Measurements from ENCODE around the gene TFF2.

TFF2 gene

GRCh38 chr21:42346866-42347600, 3.8 kb downstream of the TFF2 start:
- DNase-seq (ENCODE audit: low read depth in 2 of 2), result no peak

- no peak for DNase-seq (ENCODE audit: low read depth in 2 of 2)
Observed at GRCh38 chr21:42346441-42346840, 4.4 kb downstream of the TFF2 start.

GRCh38 chr21:42344631-42345030, 6.2 kb downstream of the TFF2 start:
- no peak for DNase-seq (ENCODE audit: low read depth in 2 of 2)

DNA sequence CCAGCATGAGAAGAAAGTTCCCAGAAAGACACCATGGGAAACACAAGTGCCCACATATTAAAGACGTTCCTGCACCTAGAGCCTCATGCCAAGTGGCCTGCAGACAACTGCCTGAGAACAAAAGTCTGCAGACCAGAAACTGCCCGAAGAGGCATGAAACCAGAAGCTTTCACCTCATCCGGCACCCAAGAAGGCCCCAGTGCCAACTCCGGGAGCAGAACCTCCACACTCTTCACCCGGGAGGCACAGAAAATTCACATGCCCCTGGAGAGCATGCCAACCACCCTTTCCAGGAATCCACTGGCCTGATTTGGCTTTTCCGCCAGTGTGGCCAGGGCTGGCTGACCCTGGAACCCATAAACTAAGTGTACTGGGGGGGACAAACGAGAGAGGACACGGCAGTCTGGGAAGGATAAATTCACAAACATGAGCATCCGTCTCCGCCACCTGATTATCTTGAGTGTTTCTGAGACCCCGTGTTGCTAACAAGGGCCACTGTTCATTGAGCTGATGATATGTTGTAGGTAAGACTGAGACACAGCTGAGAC, 6.8 kb downstream of the TFF2 start:
- DNase-seq (ENCODE audit: low read depth in 2 of 2), result no peak

GRCh38 chr21:42343556-42343955, 7.2 kb downstream of the TFF2 start:
- no peak for DNase-seq (ENCODE audit: low read depth in 2 of 2)

GRCh38 chr21:42343101-42343500, 7.7 kb downstream of the TFF2 start:
- no peak for DNase-seq (ENCODE audit: low read depth in 2 of 2)

GRCh38 chr21:42341776-42342542, 8.8 kb downstream of the TFF2 start:
- DNase-seq (ENCODE audit: low read depth in 2 of 2), result no peak

- DNase-seq (ENCODE audit: low read depth in 2 of 2), result no peak
Observed at GRCh38 chr21:42340187-42341050, 10.4 kb downstream of the TFF2 start.

DNA sequence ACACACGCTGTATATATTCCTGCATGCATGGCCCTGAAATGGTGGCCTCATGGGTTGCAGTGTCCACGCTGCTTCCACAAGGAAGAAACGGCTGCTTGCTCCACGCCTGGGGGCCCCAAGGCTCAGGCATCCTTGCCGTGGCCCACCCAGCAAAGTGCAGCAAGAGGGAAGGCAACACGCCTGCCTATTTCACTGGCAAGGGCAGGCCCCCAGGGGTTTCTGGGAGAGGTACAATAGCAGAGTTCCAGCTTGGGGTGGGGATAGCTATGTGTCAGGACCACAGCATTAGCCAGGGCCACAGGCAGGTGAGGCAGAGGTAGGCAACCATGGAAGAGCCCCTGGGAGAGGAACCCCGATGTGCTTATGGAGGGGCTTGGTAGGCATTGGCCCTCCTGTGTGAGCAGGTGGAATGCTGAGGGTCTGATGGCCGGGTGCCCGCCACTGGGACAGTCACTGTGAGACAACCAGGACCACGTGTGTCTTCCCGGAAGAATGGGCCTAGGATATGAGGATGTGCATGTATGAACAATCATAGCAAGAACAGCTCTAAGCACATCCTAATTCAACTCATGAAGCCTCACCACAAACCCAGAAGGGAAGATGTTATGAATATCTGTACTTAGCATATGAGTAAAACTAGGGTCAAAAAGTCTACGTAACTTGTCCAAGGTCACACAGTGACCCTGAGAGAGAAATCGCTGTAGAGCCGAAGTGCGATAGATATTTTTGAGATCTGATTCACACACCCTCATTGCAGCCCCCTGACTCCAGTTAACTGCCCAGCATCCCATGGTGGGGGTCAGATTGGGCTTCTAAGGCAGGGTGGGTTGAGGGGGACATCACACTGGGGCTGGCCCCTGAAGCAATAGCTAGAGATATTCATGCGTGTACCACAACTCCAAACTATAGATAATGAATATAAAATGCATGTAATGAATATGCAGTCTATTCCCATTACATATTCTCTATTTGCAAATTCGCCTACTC, 11.8 kb downstream of the TFF2 start:
- DNase-seq (ENCODE audit: low read depth in 2 of 2), result no peak

- DNase-seq (ENCODE audit: low read depth in 2 of 2), result peak; percentile 51 to 62
Observed at GRCh38 chr21:42337830-42338728, 12.7 kb downstream of the TFF2 start.

DNA sequence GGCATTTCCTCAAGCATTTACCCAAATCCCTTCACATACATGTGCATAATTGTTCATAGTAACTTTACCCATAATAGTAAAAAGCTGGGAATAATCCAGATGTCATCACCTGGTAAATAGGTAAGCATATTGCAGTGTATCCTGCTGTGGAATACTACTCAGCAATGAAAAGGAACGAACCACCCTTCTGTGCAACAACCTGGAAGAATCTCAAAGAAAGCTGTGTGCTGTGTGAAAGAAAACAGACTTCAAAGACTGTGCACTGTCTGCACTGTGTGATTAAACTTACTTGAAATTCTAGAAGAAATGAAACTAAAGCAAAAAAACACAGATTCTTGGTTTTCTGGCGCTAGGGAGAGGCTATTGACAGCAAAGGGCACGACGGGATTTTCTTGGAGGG, 13.5 kb downstream of the TFF2 start:
- no peak for DNase-seq (ENCODE audit: low read depth in 2 of 2)

- no peak for DNase-seq (ENCODE audit: low read depth in 2 of 2)
Observed at GRCh38 chr21:42336054-42336453, 14.7 kb downstream of the TFF2 start.

DNA sequence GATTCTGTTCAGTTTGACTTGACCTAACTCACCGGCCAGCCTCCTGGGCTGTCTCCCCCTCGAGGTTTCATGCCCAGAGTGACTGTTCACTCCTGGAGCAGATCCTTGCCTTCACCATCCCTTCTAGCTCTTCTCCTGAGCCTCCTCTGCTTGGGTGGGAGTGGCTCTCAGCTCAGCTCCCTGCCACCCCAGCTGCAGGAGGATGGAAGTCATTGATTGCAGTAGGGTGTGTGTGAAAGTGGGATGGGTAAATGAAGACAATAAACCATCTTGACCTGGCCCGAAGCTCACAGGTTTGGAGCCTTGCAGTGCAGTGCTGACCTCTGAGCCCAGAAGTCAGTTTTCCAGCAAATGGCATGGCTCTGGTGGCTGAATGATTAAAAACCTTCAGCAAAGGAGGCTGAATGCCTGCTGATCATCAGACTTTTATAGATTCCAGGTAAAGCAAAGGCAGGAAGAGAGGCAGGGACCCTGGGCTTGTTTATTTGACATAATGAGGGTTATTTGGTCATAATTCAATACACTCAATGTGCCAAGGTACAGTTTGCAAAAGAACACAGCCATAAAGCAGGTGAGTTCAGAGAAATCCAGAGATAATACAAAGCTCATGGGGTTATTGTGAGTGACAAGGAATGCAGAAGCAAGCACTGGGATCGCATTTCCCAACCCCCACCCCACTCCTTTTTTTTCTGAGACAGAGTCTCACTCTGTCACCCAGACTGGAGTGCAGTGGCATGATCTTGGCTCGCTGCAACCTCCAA, 18.1 kb downstream of the TFF2 start:
- no peak for DNase-seq (ENCODE audit: low read depth in 2 of 2)

DNA sequence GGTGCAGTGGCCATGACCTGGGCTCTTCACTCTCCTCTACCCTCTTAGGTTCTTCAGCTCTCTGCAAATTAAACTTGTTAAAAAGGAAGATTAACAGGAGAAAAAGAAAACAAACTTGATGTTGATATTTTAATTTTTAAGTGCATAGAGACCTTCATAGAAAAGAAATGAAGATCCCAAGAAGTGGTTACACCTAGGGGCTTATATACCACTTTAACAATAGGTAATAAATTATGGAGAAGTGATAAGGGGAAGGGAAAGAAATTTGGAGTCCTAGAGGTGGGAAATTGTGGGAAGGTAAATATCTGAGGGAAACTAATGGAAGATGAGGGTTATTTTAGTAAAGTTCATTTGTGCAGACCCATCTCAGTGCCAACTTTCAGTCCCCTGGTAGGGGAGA, 19.1 kb downstream of the TFF2 start:
- no peak for DNase-seq (ENCODE audit: low read depth in 2 of 2)

GRCh38 chr21:42330380-42331371, 20.1 kb downstream of the TFF2 start:
- no peak for DNase-seq (ENCODE audit: low read depth in 2 of 2)

GRCh38 chr21:42324896-42325295, 25.9 kb downstream of the TFF2 start:
- no peak for DNase-seq (ENCODE audit: low read depth in 2 of 2)

GRCh38 chr21:42321845-42322244, 28.9 kb downstream of the TFF2 start:
- no peak for DNase-seq (ENCODE audit: low read depth in 2 of 2)

- DNase-seq (ENCODE audit: low read depth in 2 of 2), result no peak
Observed at GRCh38 chr21:42321231-42321630, 29.6 kb downstream of the TFF2 start.

Measured in stimulated activated CD8-positive, alpha-beta memory T cell treated with anti-CD3 and anti-CD28 coated beads, Interleukin-15, amount 100 ng/mL, for 48 hours (primary cell).